SH-SY5Y (cell line): Measurements from ENCODE around the gene ZNF385D.

ENCODE experiments used
- GATA2 ChIP-seq: IDR thresholded peaks from 2 replicates; pipeline ENCODE4 v1.6.1; 2011; ENCODE audit warnings: mild to moderate bottlenecking, low read depth, low read length
- GATA3 ChIP-seq: IDR thresholded peaks from 2 replicates; pipeline ENCODE4 v1.6.1; 2011; ENCODE audit warnings: low read depth, mild to moderate bottlenecking, low read length, moderate library complexity

DNA sequence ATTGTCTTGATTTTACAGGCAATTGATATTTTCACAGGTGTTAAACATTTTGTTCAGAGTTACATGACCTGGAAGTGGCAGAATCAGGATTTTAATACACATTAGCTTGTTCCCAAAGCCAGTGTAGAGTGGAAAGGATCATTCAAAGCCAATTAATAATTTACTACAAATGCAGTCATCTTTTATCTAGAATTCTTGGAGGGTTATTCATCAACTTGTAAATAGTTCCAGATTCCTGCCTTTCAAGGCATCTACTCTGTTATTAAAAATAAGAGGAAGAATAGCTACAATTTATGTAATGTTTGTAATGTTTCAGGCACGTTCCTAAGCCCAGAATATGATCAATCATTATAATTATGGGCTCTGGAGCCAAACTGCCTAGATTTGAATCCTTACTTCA, 358.5 kb downstream of the ZNF385D start:
- TF ChIP-seq GATA2 (no peak), GATA3 (no peak)
